ENCODE results near the gene ALOX15B. TPM values are rescaled to one million over a fixed set of nuclear protein-coding genes. Genes with fewer than 3 reads are reported as not detected.
A peak's percentile ranks its signal among the peaks of the same experiment; 100 is the strongest.
"Not testable (repeated sequence)": the region's sequence is repeated elsewhere in the genome, so short reads cannot be mapped to it uniquely, and the experiment has no call there.

Gene ALOX15B
- total and polyA plus RNA-seq, 11 donors, result 0.07 to 2.2 (median 0.23) TPM; not detected in 4

GRCh38 chr17:8022360-8023003 lies 16.4 kb upstream of the ALOX15B start:
- ATAC-seq, result peak in 1 of 4 donors; percentile 34
- Histone ChIP-seq H3K27ac (peak overlapping the region in 3 of 12 donors; percentile 30 to 45 (median 32)), H3K4me3 (no peak overlapping the region), H3K27me3 (peaks cover 0 to 6% (median 0%) of the 10 kb centered on the region in 9 donors), H3K36me3 (no peaks in the 10 kb centered on the region), H3K4me1 (peaks cover 0 to 52% (median 0%) of the 10 kb centered on the region in 12 donors), H3K9me3 (no peaks in the 10 kb centered on the region)
- intact Hi-C loops (cut with DNase I), result no loop called here
- DNase-seq, result no peak
- TF ChIP-seq POLR2A (IDR thresholded peaks at IDR 0.05), result no peak
- TF ChIP-seq, protein P1, sequence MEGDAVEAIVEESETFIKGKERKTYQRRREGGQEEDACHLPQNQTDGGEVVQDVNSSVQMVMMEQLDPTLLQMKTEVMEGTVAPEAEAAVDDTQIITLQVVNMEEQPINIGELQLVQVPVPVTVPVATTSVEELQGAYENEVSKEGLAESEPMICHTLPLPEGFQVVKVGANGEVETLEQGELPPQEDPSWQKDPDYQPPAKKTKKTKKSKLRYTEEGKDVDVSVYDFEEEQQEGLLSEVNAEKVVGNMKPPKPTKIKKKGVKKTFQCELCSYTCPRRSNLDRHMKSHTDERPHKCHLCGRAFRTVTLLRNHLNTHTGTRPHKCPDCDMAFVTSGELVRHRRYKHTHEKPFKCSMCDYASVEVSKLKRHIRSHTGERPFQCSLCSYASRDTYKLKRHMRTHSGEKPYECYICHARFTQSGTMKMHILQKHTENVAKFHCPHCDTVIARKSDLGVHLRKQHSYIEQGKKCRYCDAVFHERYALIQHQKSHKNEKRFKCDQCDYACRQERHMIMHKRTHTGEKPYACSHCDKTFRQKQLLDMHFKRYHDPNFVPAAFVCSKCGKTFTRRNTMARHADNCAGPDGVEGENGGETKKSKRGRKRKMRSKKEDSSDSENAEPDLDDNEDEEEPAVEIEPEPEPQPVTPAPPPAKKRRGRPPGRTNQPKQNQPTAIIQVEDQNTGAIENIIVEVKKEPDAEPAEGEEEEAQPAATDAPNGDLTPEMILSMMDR (IDR thresholded peaks at IDR 0.05), result no peak
- 80 to 86% (median 84%) methylated on average over 3 to 4 of the region's 4 CpGs for WGBS, 4 donors

DNA sequence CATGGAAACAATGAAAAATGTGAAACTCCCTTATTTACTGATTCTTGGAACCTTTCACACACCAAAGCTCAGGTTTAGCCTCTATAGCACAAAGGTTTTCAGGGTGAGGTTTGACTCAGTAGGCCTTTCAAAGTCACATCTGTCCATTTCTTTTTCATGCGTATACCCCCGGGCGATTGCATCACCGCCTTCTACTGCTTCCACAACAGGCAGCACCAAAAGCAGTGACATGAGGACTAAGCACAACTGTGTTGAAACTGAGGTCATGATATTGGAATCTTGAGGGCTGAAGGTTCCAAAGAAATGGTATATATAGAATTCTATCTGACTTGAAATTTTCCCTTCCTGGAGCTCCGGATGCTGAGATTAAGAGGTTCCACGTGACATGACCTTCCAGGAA lies 14.7 kb upstream of the ALOX15B start:
- Histone ChIP-seq H3K4me1 (peaks cover 0 to 41% (median 0%) of the 10 kb centered on the region in 12 donors), H3K27me3 (peaks cover 0 to 21% (median 3%) of the 10 kb centered on the region in 9 donors), H3K27ac (peak overlapping the region in 4 of 12 donors; percentile 10 to 66 (median 24))
- intact Hi-C loops (cut with DNase I); DNase-seq; H3K36me3 ChIP-seq; H3K9me3 ChIP-seq; H3K4me3 ChIP-seq; ATAC-seq: not testable (repeated sequence)
- 59 to 71% (median 69%) methylated on average over 6 of the region's 6 CpGs for WGBS, 4 donors

DNA sequence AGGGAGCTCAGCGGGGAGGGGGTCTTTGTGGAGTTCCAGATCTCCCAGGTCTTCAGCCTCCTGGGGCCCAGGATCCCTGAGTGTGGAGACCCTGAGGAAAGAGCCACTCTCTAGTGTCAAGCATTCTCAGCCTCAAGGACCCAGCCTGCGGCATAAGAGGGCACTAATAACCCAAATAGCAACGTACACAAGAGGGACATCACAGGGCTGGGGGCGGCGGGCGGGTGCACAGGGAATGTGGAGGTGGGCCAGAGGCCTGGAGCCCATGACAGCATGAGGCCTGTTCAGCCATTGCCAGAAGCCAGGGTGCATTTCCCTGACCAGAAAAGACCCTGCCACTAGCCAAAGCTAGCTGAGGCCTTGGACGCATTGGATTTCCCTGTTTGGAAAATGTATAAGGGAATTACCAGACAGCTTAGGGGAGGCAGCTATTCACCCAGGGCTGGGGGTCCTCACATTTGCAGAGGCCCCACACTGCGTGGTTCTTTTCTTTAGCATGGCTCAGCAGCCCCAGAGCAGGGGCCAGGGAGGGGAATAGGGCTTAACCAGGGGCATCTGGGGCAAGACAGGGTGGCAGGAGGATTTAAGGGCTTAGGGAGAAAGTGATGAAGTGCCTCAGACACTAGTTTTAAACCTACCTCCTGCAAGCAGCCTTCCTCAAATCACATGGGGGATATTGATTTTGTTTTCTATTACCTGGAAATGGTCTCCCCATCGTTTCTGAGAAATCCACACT lies 13.5 kb upstream of the ALOX15B start:
- 85 to 95% (median 92%) methylated on average over 8 to 9 of the region's 9 CpGs for WGBS, 4 donors
- ATAC-seq, result no peak

DNA sequence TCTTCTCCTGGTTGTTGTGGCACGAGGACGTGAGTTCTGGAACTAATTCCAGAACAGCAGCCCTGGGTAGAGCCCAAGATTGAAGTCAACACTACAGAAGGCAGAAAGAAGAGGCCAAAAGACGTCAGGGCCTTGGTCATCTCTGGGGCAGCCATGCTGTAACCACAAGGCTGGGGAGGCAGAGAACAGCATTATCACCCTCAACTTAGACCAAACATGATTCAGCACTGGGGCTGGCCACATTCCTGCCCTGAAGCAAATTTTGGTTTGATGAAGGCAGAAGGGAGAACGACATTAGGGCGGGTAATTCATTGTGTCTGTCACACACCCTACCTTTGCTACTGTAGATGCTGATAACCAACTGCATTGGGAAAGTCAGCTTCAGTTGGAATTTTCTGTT lies 9.7 kb upstream of the ALOX15B start:
- Histone ChIP-seq H3K36me3 (no peaks in the 10 kb centered on the region), H3K27me3 (peaks cover 0 to 35% (median 3%) of the 10 kb centered on the region in 9 donors), H3K9me3 (no peaks in the 10 kb centered on the region), H3K4me1 (peaks cover 0 to 9% (median 0%) of the 10 kb centered on the region in 12 donors), H3K27ac (no peak overlapping the region), H3K4me3 (no peak overlapping the region)
- intact Hi-C loops (cut with DNase I), result no loop called here
- TF ChIP-seq POLR2A (IDR thresholded peaks at IDR 0.05), result no peak
- TF ChIP-seq, protein P1 (IDR thresholded peaks at IDR 0.05), result no peak
- 68 to 85% (median 77%) methylated on average over 5 of the region's 5 CpGs for WGBS, 4 donors
- DNase-seq (no peak), ATAC-seq (no peak)

More for the DNA sequence above, 13.5 kb upstream of the ALOX15B start:
- Histone ChIP-seq H3K9me3 (no peaks in the 10 kb centered on the region), H3K4me3 (no peak overlapping the region), H3K27me3 (peaks cover 0 to 27% (median 3%) of the 10 kb centered on the region in 9 donors), H3K36me3 (no peaks in the 10 kb centered on the region), H3K27ac (no peak overlapping the region), H3K4me1 (peaks cover 0 to 30% (median 0%) of the 10 kb centered on the region in 12 donors)
- intact Hi-C loops (cut with DNase I), result no loop called here
- TF ChIP-seq, protein P1 (IDR thresholded peaks at IDR 0.05), result no peak
- no peak for TF ChIP-seq POLR2A (IDR thresholded peaks at IDR 0.05)
- DNase-seq, result no peak
